ENCODE measurements around the gene NRAS.
"Not testable (repeated sequence)": the region's sequence is repeated elsewhere in the genome, so short reads cannot be mapped to it uniquely, and the experiment has no call there.

The NRAS gene

DNA sequence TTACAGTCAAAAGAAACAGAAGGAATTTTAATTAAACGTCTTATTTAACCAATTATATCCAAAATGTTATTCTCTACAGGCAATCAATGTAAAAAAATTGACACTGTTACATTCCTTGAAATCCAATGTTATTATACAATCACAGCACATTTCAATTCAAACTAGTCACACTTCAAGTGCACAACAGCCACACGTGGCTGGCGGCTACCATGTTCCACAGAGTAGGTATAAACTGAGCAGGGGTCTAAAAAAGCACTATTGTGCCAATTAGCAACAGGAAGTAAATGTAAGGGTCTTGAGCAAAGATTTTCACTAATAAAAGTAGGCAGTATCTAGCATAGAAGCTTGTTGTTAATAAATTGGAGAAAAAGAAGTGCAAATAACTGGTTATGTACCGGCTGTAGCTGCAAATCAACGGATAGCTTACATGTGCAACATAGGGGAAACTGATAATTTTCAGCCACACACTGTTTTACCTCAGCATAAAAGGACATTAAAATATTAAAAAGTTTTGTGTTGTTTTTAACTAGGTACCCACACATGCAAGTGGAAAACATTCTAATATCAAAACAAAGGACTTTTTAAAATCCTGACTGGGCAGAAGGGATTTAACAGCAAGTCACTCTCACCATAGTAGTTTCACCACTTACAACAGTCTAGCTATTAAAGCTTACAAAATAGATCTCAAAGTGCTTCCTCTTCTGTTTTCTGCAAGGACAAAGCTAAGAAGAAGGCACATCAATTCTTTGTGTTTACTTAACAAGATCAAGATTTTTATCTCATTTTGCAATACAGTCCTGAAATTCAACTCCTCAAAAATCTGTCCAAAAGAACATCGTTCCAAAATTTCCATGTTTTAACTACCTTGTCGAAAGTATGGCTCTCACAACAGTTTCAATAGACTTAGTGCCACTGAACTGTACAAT, 38.7 kb upstream of the NRAS start:
- TF ChIP-seq, protein P1, sequence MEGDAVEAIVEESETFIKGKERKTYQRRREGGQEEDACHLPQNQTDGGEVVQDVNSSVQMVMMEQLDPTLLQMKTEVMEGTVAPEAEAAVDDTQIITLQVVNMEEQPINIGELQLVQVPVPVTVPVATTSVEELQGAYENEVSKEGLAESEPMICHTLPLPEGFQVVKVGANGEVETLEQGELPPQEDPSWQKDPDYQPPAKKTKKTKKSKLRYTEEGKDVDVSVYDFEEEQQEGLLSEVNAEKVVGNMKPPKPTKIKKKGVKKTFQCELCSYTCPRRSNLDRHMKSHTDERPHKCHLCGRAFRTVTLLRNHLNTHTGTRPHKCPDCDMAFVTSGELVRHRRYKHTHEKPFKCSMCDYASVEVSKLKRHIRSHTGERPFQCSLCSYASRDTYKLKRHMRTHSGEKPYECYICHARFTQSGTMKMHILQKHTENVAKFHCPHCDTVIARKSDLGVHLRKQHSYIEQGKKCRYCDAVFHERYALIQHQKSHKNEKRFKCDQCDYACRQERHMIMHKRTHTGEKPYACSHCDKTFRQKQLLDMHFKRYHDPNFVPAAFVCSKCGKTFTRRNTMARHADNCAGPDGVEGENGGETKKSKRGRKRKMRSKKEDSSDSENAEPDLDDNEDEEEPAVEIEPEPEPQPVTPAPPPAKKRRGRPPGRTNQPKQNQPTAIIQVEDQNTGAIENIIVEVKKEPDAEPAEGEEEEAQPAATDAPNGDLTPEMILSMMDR (IDR thresholded peaks at IDR 0.05; ENCODE audit: extremely low read depth, missing control alignments) = no peak
- DNase-seq (ENCODE audit: low spot score) = no peak

DNA sequence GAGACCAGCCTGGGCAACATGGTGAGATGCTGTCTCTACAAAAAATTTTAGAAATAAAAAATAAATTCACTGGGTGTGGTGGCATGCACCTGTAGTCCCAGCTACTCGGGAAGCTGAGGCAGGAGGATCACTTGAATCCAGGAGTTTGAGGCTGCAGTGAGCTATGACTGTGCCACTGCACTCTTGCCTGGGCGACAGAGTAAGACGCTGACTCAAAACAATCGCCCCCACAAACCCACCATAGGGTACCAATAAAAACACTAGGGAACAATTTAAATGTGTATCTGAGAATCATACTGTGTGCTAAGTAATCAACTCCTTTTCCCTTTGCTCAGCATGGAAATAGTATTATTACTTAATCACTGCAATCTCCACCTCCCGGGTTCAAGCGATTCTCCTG, 37.1 kb upstream of the NRAS start:
- DNase-seq (ENCODE audit: low spot score) = not testable (repeated sequence)

DNA sequence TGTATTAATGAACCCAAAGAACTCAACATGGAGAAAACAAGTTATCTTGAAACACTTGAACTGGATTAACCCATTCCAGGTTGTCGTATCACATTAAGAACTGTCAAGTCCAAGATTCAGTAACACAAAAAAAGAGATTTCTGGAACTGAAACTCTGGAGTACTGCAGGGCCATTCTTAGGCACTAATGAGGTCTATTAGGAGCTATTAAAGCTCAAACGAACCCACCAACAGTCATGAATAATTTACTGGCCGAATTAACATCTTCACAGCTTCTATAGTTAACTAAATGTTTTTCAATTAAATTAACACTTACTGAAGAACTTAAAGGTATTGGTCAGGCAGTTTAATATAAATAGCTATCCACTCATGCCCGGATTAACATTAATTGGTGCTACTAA, 36.6 kb upstream of the NRAS start:
- TF ChIP-seq, protein P1 (IDR thresholded peaks at IDR 0.05; ENCODE audit: extremely low read depth, missing control alignments) = no peak
- DNase-seq (ENCODE audit: low spot score) = no peak

DNA sequence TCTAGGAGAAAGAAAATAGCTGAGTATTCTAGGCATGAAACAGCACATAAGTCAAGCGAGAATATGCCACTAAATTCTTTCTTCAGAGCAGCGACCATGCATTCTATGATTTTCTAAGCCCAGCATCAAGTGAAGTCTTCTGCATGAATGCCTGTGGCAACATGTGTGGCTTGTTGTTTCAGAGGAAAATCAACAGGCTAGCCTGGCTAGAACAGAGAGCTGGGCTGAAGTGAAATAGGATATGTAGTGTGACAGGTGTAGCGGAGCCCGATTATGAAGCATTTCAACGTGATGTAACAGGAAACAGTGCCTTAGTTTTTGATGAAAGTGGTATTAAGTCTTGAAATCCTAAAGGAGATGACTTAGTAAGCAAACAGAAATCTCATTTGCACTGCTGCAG, 34.2 kb upstream of the NRAS start:
- no peak for DNase-seq (ENCODE audit: low spot score)

DNA sequence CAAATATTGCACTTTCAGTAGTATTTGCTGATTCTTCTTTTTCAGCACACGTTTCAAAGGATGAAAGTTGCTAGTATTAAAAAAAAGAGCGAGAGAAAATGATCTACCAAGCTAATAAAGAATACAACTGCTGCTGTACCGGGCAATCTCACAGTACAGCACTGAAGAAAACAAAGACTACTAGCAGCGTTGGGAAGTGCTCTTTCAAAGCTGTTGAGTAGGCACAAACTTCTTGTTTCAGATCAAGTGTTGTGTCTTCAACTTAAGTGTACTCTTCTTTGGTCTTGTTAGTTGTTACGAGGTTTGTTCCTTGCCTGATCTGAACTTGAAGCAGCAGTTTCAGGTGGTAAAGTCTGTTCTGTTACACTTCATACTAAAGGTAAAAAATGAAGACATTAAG, 33.3 kb upstream of the NRAS start:
- TF ChIP-seq, protein P1 (IDR thresholded peaks at IDR 0.05; ENCODE audit: extremely low read depth, missing control alignments) = no peak
- no peak for DNase-seq (ENCODE audit: low spot score)

More for the DNA sequence above, 34.2 kb upstream of the NRAS start:
- TF ChIP-seq, protein P1 (IDR thresholded peaks at IDR 0.05; ENCODE audit: extremely low read depth, missing control alignments) = no peak

DNA sequence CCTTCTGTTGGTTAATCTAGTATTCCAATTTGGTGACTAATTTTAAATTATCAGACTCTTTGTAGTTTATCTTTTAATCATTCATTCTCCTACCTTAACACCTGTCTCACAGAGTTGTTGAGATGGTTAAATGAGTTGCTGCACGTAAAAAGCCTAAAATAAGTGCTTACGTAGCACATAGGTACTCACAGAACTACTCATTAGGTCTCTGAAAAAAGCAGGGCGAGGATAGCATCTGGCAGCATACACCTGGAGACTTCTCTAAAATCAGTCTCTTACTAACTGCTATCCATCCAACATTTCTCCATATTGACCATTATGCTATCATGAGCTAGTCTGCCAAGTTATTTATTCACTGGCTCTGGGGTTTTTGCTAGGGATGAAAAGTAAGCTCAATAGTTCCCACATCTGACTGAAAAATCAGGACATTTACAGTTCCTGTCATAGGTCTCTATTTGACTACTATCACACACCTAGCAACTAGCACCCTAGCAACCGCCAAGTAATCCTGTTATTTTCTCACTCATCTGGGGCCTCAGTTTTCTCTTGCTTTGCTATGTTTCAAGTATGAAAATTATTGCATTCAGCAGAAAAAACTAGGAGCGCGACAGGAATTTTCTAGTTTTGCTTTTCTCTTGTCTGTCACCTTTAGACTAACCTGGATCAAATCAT, 30.0 kb upstream of the NRAS start:
- no peak for DNase-seq (ENCODE audit: low spot score)
- TF ChIP-seq, protein P1 (IDR thresholded peaks at IDR 0.05; ENCODE audit: extremely low read depth, missing control alignments) = no peak

DNA sequence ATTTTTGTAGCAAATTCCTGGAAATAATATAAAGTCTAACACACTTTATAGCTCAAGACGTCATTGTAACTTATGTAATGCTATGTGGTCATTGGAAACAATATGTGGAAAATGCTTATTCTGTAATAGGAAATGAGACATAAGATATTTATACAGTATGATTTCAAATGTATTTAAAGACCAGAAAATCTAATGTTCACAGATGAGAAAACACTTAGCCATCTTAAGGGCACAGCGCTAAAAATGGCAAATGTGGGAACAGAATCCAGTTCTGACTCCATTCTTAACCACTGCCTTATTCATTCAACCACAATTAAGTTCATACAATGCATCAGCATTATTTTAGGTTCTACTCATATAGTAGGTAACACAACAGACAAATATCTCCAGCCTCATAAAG, 28.7 kb upstream of the NRAS start:
- no peak for DNase-seq (ENCODE audit: low spot score)
- TF ChIP-seq, protein P1 (IDR thresholded peaks at IDR 0.05; ENCODE audit: extremely low read depth, missing control alignments) = no peak

Measured in GM20000 (cell line).